Right hindlimb (tissue), 1 donor: ENCODE results near the gene RBFOX1.
A peak's percentile ranks its signal among the peaks of the same experiment; 100 is the strongest.

Source experiments
- DNase-seq: peaks from one replicate; pipeline ENCODE4 v3.0.0-alpha.2; 2018

RBFOX1 gene

DNA sequence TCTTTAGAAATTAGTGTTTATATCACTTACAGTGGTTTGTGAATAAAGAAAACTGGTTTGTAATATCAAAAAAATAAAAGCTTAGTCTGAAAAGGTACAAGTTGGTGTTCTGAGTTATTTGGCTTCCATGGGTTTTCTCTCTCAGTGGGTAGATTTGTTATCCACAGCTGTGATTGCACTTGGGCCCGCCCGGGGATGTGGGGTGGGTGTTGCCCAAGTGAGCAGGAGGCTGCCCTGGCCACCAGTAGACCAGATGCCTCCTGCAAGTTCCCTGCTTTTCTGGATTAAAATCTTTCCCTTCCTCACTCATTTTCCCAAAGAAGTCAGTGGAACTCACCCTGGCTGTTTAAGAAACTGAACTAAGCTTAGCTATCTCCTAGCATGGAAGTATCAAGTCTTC lies 380.6 kb downstream of the RBFOX1 start:
- no peak for DNase-seq

DNA sequence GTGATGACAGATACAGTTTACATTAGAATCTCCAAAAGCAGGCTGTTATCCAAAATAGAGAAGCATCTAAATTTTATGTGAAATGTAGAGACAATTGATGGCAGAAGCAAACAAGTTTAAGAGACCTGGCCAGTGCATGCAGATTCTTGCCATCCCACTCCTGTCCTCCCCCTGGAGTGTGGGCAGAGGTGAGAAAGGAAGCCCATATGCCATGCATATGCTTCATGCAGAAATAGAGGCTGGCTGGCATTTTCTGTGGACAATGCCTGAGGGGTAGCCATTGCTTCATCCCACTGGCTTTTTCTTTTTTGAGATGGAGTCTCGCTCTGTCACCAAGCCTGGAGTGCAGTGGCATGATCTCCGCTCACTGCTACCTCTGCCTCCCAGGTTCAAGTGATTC lies 382.1 kb downstream of the RBFOX1 start:
- DNase-seq = no peak

DNA sequence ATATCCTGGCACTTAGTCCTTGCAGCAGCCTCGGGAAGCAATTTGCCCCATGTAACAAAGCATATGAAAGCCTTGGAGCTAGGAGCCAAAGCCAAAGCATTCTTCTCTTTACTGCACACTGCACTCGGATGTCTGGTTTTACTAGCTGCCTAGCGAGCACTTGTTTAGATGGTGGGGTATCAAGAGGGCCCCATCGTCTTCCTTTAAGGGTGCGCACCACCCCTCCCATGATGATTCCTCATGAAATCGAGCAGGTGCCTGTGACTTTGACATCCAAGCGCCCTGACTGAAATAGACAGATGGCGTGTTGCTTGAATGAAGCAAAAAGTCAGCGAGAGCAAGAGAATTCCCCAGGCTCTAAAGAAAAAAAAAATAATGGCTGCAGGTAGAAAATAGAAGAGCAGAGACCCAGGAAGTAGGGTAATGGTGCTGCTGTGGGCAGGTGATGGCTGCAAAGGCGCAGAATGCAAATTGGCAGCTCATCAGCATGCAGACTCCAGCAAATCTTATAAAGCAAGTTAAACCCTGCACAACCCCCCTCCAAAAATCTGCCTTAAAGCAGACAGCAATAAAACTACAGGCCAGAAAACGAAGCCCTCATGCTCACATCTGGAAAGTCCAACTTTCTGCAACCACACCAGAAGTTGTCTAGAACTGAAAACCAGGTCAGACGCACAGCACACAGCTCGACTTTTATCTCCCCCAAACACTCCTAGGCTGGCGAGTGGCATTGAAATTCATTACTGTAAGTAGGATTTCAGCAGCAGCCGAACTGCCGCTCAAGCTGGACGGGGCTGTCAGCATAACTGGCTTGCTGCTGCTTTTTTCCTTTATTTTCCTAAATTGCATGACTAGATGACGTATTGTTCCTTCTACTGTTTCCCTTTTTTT lies 384.3 kb downstream of the RBFOX1 start:
- DNase-seq = peak; percentile 28

DNA sequence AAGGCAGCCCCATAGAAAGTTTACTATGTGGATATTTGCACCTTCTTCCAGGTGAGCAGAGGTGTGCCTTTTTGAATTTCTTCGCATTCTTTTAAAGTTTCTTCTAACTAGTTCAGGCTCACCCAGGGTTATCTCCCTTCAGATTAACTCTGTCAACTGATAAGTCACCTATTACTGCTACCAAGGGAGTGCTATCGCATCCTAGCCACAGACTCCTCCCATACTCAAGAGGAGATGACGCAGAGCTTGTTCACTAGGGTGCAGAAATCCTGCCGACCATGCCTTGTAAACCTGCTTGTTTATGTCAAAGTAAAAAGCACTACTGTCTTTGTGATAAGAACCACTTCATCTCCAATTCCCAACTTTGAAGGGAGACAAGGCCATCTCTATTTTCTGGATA lies 390.1 kb downstream of the RBFOX1 start:
- no peak for DNase-seq

DNA sequence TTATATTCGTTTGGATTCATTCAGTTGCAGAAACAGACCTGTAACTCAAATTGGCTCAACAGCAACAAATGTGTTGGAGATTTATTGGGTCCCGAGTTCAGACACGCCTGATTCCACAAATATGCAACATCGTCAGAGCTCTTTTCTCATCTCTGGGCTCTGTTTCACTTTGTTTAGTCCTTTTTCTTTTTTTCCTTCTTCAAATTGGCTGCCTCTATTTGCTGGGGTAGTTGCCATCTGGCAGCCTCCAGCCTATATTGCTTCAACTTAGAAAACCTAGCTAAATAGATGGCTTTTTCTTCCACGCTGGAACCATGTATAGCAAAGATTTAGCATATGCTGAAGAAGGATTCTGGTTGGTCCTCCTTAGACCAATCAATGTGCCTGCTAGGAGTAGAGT lies 398.5 kb downstream of the RBFOX1 start:
- DNase-seq = peak; percentile 82

- peak; percentile 29 for DNase-seq
These were observed 403.6 kb downstream of the RBFOX1 start for GRCh38 chr16:7736138-7736665.

DNA sequence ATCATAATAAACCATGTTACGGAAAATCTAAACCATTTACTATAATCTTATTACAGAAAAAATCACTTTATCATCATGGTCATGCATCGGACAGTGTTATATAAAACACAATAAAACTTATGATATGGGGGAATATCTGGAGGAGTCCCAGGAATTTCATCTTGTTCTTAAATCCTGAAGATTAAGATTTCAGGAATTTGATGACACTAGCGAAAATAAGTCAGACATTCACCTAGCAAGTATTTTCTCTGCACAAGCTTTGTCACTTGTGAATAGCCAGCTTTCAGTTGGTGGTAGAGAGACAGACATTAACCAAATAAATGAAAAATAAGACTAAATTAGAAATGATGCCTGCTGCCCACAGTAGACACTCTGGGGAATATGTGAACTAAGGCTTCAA lies 410.0 kb downstream of the RBFOX1 start:
- no peak for DNase-seq

GRCh38 chr16:7744546-7745264 lies 412.1 kb downstream of the RBFOX1 start:
- DNase-seq = no peak

DNA sequence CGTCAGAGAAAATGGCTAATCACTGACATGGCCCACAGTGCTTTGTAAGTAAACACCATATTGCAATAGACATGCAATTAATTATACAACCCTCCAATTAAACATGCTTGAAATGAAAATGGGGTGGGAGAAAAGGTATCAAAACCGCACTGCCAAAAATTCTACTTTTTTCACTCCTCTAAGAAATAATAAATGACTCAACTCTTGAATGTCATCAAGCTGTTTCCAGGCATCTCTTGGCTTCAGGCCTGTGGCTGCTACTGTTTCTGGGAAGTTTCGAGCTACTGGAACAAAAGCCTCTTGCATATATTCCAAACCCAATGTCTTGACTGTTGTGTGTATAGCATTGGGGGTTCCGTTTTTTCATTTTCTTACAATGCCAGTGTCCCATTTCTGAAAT lies 412.6 kb downstream of the RBFOX1 start:
- peak; percentile 32 for DNase-seq

DNA sequence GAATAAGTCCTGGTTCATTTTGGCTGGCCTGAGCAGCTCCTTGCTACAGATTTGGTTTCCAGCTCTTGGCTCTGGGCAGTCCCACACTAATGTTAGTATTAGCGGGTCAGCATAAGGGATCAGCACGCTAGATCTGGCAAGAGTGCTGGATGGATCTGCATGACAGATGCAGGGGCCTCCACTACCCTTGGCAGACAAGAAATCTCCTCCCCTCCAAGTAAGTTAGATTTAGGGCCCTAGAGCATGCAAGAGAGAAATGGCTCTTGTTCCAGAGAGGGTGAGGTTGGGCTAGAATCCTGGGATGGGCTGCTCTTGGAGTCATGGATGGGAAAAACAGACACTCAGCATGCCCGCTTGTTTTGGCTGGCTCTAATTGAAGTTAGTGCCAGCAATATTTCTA lies 414.3 kb downstream of the RBFOX1 start:
- DNase-seq = peak; percentile 70

- DNase-seq = no peak
These were observed 415.9 kb downstream of the RBFOX1 start for GRCh38 chr16:7748522-7748921.

- DNase-seq = no peak
These were observed 422.8 kb downstream of the RBFOX1 start for GRCh38 chr16:7755347-7755882.
